Neural progenitor cell (in vitro differentiated cells): ENCODE measurements around the gene CHST8.

ENCODE experiments used
- EZH2 ChIP-seq: fragments of 200-600 bp; sonication (generic); IDR thresholded peaks from 2 replicates; pipeline ENCODE4 v1.6.1; 2017; ENCODE audit warnings: antibody characterized with exemption, mild to moderate bottlenecking, moderate library complexity
- EZH2phosphoT487 ChIP-seq: fragments of 200-600 bp; sonication (generic); IDR thresholded peaks from 2 replicates; pipeline ENCODE4 v1.6.1; 2017; ENCODE audit warnings: antibody characterized with exemption
- TF ChIP-seq, protein P1 (sequence below): fragments of 200-600 bp; sonication (generic); IDR thresholded peaks from 2 replicates; pipeline ENCODE4 v1.5.1; 2017; ENCODE audit warnings: antibody characterized with exemption, mild to moderate bottlenecking

DNA sequence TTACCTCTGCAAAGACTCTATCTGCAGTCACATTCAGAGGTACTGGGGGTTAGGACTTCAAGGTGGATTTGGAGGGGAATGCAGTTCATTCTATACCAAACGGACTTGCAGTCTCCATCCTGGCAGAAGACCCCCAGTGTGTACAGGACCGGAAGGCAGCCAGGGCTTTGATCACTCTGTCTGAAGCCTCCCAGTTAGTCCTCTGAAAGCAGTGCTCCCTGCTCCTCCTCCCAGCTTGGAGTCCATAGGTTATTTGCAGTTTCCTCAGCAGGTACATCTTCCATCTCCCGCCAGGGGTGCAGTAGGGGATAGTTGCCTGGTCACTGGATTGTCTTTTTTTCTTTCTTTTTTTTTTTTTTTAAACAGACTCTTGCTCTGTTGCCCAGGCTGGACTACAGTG is 96.1 kb downstream of the CHST8 start:
- TF ChIP-seq, protein P1, sequence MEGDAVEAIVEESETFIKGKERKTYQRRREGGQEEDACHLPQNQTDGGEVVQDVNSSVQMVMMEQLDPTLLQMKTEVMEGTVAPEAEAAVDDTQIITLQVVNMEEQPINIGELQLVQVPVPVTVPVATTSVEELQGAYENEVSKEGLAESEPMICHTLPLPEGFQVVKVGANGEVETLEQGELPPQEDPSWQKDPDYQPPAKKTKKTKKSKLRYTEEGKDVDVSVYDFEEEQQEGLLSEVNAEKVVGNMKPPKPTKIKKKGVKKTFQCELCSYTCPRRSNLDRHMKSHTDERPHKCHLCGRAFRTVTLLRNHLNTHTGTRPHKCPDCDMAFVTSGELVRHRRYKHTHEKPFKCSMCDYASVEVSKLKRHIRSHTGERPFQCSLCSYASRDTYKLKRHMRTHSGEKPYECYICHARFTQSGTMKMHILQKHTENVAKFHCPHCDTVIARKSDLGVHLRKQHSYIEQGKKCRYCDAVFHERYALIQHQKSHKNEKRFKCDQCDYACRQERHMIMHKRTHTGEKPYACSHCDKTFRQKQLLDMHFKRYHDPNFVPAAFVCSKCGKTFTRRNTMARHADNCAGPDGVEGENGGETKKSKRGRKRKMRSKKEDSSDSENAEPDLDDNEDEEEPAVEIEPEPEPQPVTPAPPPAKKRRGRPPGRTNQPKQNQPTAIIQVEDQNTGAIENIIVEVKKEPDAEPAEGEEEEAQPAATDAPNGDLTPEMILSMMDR: no peak
- no peak for TF ChIP-seq EZH2phosphoT487
- TF ChIP-seq EZH2: no peak
